Measurements from ENCODE around the gene IL17B. TPM values are rescaled to one million over a fixed set of nuclear protein-coding genes. Genes with fewer than 3 reads are reported as not detected.

IL17B gene
- total and polyA plus RNA-seq, 2 of the 13 experiments (the other 11 are each of a cell fraction or from before 2014, with no cell fraction given): 0.29 to 2.6 TPM

GRCh38 chr5:149363936-149364335 is 15.2 kb downstream of the IL17B start (continued):
- TF ChIP-seq ZNF18 (CRISPR knock-in tag; IDR thresholded peaks at IDR 0.05; ENCODE audit: insufficient replicate concordance) (no peak), ZNF609 (CRISPR knock-in tag; IDR thresholded peaks at IDR 0.05; ENCODE audit: borderline replicate concordance) (no peak), RXRB (CRISPR knock-in tag; IDR thresholded peaks at IDR 0.05; ENCODE audit: borderline replicate concordance) (no peak), KLF11 (CRISPR knock-in tag; IDR thresholded peaks at IDR 0.05) (no peak), NCOR1 (IDR thresholded peaks at IDR 0.05; ENCODE audit: borderline replicate concordance, low read length) (no peak), ZSCAN20 (CRISPR knock-in tag; IDR thresholded peaks at IDR 0.05; ENCODE audit: borderline replicate concordance) (no peak), GPN1 (CRISPR knock-in tag; IDR thresholded peaks at IDR 0.05; ENCODE audit: borderline replicate concordance) (no peak), ZBTB1 (CRISPR knock-in tag; IDR thresholded peaks at IDR 0.05; ENCODE audit: borderline replicate concordance) (no peak), ZNF543 (CRISPR knock-in tag; IDR thresholded peaks at IDR 0.05) (no peak), KLF13 (CRISPR knock-in tag; IDR thresholded peaks at IDR 0.05) (no peak), ZNF564 (CRISPR knock-in tag; IDR thresholded peaks at IDR 0.05) (no peak), ZSCAN9 (CRISPR knock-in tag; IDR thresholded peaks at IDR 0.05; ENCODE audit: borderline replicate concordance) (no peak), ZBTB33 (CRISPR knock-in tag; IDR thresholded peaks at IDR 0.05) (no peak)
